Measurements from ENCODE around the gene PLET1. TPM values are rescaled to one million over a fixed set of nuclear protein-coding genes. Genes with fewer than 3 reads are reported as not detected.
"Not testable (repeated sequence)": the region's sequence is repeated elsewhere in the genome, so short reads cannot be mapped to it uniquely, and the experiment has no call there.

The PLET1 gene
- total and polyA plus RNA-seq, 12 donors: not detected

GRCh38 chr11:112210890-112211289 lies 49.8 kb downstream of the PLET1 start:
- 61 to 79% methylated on average over 1 of the region's 1 CpG for WGBS, 2 donors
- TF ChIP-seq CTCF (IDR thresholded peaks at IDR 0.05): no peak
- intact Hi-C loops (cut with DNase I): loop anchor here in 2 of 10 donors (10.0 kb wide), 2 partner anchors 344 to 1084 kb away; no protein-coding TSS in a partner anchor

DNA sequence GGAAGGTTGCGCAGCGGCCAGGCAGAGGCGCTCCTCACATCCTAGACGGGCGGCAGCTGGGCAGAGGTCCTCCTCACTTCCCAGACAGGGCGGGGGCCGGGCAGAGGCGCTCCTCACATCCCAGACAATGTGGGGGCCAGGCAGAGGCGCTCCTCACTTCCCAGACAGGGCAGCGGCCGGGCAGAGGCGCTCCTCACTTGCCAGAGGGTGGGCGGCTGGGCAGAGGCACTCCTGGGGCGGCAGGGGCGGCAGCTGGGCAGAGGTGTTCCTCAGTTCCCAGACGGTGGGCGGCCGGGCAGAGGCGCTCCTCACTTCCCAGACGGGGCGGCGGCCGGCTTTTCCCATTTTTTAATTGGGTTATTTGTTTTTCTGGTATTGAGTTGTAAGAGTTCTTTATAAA lies 54.6 kb downstream of the PLET1 start:
- intact Hi-C loops (cut with DNase I): no loop called here
- DNase-seq (no peak), ATAC-seq (no peak)
- TF ChIP-seq CTCF (IDR thresholded peaks at IDR 0.05): no peak
- no peak overlapping the region for H3K4me3 ChIP-seq
- H3K27me3 ChIP-seq: no peaks in the 10 kb centered on the region
- 95 to 96% methylated on average over 23 of the region's 23 CpGs for WGBS, 2 donors
- H3K27ac ChIP-seq: no peak overlapping the region
- H3K9me3 ChIP-seq: no peaks in the 10 kb centered on the region
- no peaks in the 10 kb centered on the region for H3K4me1 ChIP-seq
- peaks cover 0 to 61% (median 4%) of the 10 kb centered on the region in 9 donors for H3K36me3 ChIP-seq

More at GRCh38 chr11:112210890-112211289, 49.8 kb downstream of the PLET1 start:
- no peak overlapping the region for H3K4me3 ChIP-seq
- DNase-seq (no peak), ATAC-seq (no peak)
- peaks cover 0 to 6% (median 0%) of the 10 kb centered on the region in 9 donors for H3K4me1 ChIP-seq
- no peaks in the 10 kb centered on the region for H3K9me3 ChIP-seq
- H3K36me3 ChIP-seq: peaks cover 0 to 33% (median 0%) of the 10 kb centered on the region in 9 donors
- no peak overlapping the region for H3K27ac ChIP-seq
- no peaks in the 10 kb centered on the region for H3K27me3 ChIP-seq

DNA sequence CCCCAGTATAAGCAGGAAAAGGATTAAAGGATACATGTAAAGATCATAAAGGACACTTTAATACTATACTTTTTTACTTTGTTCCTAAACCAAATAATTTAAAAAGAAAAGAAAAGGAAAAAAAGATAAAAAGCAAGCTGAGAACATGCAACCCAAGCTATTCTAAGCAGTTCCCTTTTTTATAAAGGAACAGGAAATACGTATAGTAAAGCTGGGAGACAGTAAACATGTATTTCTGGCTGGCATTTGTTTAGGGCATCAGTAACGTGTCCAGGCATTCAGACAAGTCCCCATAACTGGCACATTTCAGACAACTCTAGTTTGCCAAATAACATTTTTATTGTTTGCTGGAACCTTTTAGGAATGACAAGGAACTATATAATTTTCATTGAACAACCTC lies 60.4 kb downstream of the PLET1 start:
- no peak for TF ChIP-seq CTCF (IDR thresholded peaks at IDR 0.05)
- Histone ChIP-seq H3K27me3 (no peaks in the 10 kb centered on the region), H3K4me3 (no peak overlapping the region), H3K4me1 (peaks cover 0 to 9% (median 0%) of the 10 kb centered on the region in 9 donors), H3K36me3 (peaks cover 0 to 71% (median 4%) of the 10 kb centered on the region in 9 donors), H3K27ac (peak overlapping the region in 1 of 10 donors; percentile 3), H3K9me3 (no peaks in the 10 kb centered on the region)
- no peak for ATAC-seq
- no peak for DNase-seq
- 38 to 57% methylated on average over 2 of the region's 2 CpGs for WGBS, 2 donors
- intact Hi-C loops (cut with DNase I): no loop called here

- WGBS, 2 donors: 79 to 85% methylated on average over 4 of the region's 4 CpGs
- ATAC-seq; H3K27ac ChIP-seq; intact Hi-C loops (cut with DNase I); H3K27me3 ChIP-seq; H3K4me3 ChIP-seq; H3K4me1 ChIP-seq; H3K9me3 ChIP-seq; DNase-seq: not testable (repeated sequence)
- H3K36me3 ChIP-seq: peaks cover 0 to 70% (median 3%) of the 10 kb centered on the region in 9 donors
These were observed 61.6 kb downstream of the PLET1 start for GRCh38 chr11:112199101-112199500.

Other genes with a start within 250 kb of the PLET1 start
- 100 to 1,000 TPM; 128 to 191 (median 171) TPM for gene DLAT, start 235.5 kb downstream of the PLET1 start, total RNA-seq
- 10 to 100 TPM; 27.4 to 46.4 TPM for gene DLAT, start 235.5 kb downstream of the PLET1 start, polyA plus RNA-seq
- gene PIH1D2, start 186.8 kb downstream of the PLET1 start, total RNA-seq: 1 to 10 TPM; 1.2 to 3.5 (median 1.9) TPM
- gene PIH1D2, start 186.8 kb downstream of the PLET1 start, polyA plus RNA-seq: 1 to 10 TPM; 1.0 to 2.2 TPM
- 10 to 100 TPM in 1 of 10 donors, 1 to 10 TPM in 9; 5.8 to 10.5 (median 8.0) TPM for gene NKAPD1, start 186.6 kb downstream of the PLET1 start, total RNA-seq
- 1 to 10 TPM; 5.2 to 7.3 TPM for gene NKAPD1, start 186.6 kb downstream of the PLET1 start, polyA plus RNA-seq
- gene TIMM8B, start 174.1 kb downstream of the PLET1 start, total RNA-seq: 100 to 1,000 TPM; 142 to 194 (median 168) TPM
- gene TIMM8B, start 174.1 kb downstream of the PLET1 start, polyA plus RNA-seq: 100 to 1,000 TPM; 147 to 193 TPM
- gene SDHD, start 174.0 kb downstream of the PLET1 start, total RNA-seq: 100 to 1,000 TPM; 205 to 330 (median 279) TPM
- 100 to 1,000 TPM; 121 to 187 TPM for gene SDHD, start 174.0 kb downstream of the PLET1 start, polyA plus RNA-seq
- 1 to 10 TPM in 5 of 10 donors, under 1 TPM in 5; 0.28 to 5.7 (median 1.0) TPM for gene IL18, start 96.8 kb downstream of the PLET1 start, total RNA-seq
- 1 to 10 TPM; 1.3 to 4.2 TPM for gene IL18, start 96.8 kb downstream of the PLET1 start, polyA plus RNA-seq
- gene TEX12, start 93.5 kb downstream of the PLET1 start, total RNA-seq: 1 to 10 TPM in 1 of 10 donors, under 1 TPM in 1, not detected in 8; 0.49 to 1.6 TPM
- gene TEX12, start 93.5 kb downstream of the PLET1 start, polyA plus RNA-seq: under 1 TPM in 1 of 2 donors, not detected in 1; 0.06 TPM
- 100 to 1,000 TPM in 3 of 10 donors, 10 to 100 TPM in 7; 46.2 to 137 (median 86.5) TPM for gene BCO2, start 85.3 kb downstream of the PLET1 start, total RNA-seq
- 100 to 1,000 TPM in 1 of 2 donors, 10 to 100 TPM in 1; 39.3 to 132 TPM for gene BCO2, start 85.3 kb downstream of the PLET1 start, polyA plus RNA-seq
- 10 to 100 TPM; 22.5 to 36.3 (median 26.5) TPM for gene PTS, start 34.4 kb downstream of the PLET1 start, total RNA-seq
- gene PTS, start 34.4 kb downstream of the PLET1 start, polyA plus RNA-seq: 10 to 100 TPM; 47.8 to 75.0 TPM

Measured in heart right ventricle (tissue), 16 donors.